Kidney tubule cell (primary cell): ENCODE results near the gene TCN2.
A peak's percentile ranks its signal among the peaks of the same experiment; 100 is the strongest.
"Not testable (repeated sequence)": the region's sequence is repeated elsewhere in the genome, so short reads cannot be mapped to it uniquely, and the experiment has no call there.

ENCODE experiments used
- DNase-seq: peaks from one replicate; pipeline ENCODE4 v3.0.0-alpha.2; 2018; ENCODE audit warnings: low spot score

The TCN2 gene

DNA sequence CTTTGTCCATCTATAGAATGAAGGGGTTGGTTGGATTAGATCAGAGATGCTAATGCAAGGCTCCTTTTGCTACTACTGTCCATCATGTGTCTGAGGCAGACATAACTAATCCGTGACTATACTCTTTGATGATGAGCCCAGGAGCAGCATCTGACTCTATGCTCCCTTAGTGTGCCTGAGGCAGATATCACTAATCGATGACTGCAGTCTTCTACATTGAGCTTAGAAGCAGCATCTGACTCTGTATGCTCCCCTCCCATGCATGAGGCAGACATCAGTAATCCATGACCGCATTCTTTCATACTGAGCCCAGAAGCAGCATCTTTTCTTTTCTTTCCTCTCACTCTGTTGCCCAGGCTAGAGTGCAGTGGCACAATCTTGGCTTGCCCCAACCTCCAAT, 4.2 kb downstream of the TCN2 start:
- peak; percentile 20 for DNase-seq

DNA sequence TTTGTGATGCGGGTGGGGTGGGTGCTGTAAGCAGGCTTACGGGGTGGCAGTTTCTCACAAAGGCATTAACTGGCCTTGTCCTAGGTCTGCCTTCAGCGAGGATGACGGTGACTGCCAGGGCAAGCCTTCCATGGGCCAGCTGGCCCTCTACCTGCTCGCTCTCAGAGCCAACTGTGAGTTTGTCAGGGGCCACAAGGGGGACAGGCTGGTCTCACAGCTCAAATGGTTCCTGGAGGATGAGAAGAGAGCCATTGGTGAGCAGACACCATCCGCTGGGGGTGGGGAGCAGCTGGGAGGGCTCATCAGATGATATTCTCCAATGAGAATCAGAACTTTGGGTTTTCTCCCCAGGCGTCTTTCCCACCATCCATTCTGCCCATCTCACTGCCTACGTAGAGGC, 5.8 kb downstream of the TCN2 start:
- DNase-seq = no peak

DNA sequence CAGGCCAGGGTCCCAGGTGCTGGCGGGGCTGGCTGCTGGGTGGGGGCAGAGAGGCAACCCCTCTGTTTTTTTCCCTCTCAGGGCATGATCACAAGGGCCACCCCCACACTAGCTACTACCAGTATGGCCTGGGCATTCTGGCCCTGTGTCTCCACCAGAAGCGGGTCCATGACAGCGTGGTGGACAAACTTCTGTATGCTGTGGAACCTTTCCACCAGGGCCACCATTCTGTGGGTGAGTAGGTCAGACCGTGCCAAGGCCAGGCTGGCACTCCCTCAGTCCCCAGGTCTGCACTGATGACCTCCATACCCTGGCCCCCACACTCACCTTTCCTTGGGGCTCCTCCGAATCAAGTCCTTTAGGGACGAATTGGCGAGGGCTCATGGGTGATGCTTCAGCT, 7.3 kb downstream of the TCN2 start:
- no peak for DNase-seq

DNA sequence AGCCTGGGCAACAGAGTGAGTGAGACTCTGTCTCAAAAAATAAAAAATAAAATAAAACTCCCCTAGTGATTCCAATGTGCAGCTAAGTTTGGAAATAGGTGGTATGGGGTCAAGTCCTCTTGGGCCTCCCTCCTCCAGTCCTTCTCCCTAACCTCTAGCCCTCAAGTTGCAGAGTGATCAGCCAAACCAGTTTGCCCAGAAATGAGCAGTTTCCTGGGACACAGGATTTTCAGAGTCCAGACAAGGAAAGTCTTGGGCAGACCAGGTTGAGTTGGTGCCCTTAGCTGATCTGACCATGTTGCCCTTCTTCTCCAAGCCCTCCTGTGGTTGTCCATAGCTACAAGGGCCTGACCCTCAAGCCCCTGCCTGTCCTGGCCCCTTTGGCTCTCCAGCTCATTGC, 7.9 kb downstream of the TCN2 start:
- DNase-seq = no peak

DNA sequence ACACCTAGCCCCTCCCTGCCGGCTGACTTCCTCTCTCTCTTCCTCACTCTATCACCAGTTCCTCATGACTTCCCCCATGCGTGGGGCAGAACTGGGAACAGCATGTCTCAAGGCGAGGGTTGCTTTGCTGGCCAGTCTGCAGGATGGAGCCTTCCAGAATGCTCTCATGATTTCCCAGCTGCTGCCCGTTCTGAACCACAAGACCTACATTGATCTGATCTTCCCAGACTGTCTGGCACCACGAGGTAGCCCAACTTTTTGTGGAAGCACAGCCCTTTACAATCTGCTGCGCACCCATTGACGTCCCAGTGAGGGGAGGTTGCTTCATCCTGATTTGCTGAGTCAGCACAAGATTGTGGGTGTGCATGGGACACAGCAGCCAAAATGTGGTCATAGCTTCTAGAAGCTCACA, 8.6 kb downstream of the TCN2 start:
- no peak for DNase-seq

DNA sequence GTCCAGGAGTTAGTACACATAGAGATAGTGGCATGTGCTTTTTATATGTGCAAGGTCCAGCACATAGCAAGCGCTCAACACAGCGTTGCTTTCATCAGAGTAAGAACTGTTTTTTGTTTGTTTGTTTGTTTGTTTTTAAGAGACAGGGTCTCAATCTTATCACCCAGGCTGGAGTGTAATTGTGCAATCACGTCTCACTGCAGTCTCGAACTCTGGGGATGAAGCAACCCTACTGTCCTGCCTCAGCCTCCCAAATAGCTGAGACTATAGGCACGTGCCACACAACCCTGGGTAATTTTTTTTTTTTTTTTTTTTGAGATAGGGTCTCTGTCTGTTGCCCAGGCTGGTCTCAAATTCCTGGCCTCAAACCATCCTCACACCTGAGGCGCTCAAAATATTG, 10.8 kb downstream of the TCN2 start:
- DNase-seq = no peak

DNA sequence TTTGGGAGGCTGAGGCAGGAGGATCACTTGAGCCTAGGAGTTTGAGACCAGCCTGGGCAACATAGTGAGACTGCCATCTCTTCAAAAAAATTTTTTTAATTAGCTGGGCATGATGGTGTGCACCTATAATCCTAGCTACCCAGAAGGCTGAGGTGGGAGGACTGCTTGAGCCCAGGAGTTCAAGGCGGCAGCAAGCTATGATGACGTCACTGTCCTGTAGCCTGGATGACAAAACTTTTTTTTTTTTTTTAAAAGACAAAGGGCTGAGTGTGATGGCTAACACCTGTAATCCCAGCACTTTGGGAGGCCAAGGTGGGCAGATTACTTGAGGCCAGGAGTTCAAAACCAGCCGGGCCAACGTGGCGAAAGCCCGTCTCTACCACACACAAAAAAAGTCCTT, 12.9 kb downstream of the TCN2 start:
- DNase-seq = not testable (repeated sequence)

DNA sequence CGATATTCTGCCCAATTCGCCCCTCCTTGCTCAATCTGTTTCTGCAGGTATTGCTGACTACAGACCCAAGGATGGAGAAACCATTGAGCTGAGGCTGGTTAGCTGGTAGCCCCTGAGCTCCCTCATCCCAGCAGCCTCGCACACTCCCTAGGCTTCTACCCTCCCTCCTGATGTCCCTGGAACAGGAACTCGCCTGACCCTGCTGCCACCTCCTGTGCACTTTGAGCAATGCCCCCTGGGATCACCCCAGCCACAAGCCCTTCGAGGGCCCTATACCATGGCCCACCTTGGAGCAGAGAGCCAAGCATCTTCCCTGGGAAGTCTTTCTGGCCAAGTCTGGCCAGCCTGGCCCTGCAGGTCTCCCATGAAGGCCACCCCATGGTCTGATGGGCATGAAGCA, 19.4 kb downstream of the TCN2 start:
- DNase-seq = no peak

DNA sequence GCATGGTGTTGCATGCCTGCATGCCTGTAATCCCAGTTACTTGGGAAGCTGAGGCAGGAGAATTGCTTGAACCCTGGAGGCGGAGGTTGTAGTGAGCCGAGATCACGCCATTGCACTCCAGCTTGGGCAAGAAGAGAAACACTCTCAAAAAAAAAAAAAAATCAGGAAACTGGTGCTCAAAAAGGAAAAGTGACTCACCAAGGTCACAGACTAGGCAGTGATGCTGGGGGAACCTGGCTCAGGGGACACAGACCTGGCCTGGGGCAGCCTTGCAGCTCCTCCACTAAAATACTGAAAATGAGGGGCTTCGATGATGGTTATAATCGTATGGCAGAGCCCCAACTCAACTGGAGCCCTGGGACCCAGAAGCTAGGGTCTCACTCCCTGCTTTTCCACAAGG, 20.5 kb downstream of the TCN2 start:
- no peak for DNase-seq

DNA sequence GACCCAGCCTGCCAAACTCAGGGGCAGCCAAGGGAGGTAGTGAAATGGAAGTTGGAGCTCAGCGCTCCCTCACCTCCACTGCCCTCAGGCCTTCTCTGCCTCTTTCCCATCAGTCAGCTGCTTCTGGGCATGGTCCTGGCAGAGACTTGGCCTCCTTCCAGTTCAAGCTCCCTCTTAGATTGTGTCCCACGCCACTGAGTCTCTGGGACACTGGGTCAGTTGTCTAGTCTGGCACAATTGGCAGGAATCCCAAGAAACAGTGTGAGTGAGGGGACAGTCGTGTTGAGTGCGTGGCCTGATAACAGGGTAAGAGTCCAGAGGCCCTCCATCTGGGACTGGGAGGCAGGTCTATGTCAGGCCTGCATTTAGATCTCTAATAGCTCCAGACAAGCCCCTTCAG, 21.5 kb downstream of the TCN2 start:
- no peak for DNase-seq

DNA sequence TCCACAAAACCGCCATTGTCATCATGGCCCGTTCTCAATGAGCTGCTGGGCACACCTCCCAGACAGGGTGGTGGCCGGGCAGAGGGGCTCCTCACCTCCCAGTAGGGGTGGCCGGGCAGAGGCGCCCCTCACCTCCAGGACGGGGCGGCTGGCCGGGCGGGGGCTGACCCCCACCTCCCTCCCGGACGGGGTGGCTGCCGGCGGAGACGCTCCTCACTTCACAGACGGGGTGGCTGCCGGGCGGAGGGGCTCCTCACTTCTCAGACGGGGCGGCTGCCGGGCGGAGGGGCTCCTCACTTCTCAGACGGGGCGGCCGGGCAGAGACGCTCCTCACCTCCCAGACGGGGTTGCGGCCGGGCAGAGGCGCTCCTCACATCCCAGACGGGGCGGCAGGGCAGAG, 24.5 kb downstream of the TCN2 start:
- not testable (repeated sequence) for DNase-seq

DNA sequence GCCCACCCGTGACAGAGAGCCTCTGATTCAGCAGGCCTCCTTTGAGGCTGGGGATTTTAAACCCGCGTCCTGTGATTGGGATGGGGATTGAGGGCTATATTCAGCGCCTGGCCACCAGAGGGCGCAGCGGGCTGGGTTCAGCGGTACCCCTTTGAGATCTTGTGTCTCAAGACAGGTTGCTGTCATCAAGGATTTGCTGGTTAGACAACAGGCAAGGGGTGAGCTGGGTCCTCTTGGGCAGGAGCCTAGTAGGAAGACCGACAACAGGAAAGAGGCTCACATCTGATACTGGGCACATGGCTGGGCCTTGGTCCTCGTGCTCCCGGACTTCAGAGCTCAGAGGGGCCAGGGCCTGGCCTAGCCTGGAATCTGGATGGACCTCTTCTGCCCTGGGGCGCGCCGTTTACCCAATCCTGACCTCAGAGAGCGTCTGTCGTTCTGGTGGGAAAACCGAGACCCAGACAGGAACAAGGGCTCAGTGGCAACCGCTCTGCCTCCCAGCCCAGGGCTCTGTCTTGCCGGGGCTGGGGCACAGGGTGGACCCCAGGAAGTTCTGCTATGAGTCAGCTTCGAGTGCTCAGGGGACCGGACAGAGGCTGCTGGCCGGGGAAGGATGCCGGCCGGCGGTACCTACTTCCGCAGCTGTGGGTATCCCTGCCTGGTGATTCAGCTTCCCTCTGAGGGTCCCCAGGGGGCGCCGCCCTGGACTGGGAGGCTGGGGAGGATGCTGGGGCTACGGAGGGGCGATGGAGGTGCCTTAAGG, 27.7 kb downstream of the TCN2 start:
- peak; percentile 91 for DNase-seq

DNA sequence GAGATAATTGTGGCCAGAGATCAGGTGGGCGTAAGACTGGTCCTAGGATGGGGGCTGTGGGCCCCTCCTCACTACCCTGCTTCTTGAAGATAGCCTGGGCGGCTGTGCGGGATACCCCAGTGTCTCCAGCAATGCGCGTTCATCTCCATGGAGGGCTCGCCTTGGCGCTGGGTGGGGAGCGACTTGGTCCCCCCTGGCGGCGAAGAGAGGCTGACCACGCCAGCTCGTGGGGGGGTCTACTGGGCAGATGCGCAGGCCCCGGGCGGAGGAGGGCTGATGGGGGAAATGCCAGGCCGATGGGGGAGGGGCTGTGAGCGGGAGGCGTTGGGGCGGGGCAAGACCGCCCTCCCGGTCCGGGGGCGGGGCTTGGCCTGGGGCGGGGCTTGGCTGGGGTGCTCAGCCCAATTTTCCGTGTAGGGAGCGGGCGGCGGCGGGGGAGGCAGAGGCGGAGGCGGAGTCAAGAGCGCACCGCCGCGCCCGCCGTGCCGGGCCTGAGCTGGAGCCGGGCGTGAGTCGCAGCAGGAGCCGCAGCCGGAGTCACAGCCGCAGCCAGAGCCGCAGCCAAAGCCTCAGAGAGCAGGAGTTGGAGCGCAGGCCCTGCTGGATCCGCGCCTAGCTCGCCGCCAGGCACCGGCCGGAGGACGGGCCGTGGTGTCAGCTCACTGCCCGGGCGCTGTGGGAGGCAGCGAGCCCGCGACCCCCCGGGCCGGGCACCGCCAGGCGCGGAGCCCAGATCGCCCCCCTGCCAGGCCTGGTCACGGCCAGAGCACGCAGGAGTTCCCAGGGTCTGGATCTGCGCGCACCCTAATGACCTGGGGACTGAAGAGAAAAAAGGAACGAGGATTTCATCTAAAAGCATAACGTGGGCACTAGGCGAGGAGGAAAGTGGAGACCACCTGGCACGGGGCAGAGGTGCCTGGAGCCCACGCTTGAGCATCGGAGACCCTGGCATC, 28.6 kb downstream of the TCN2 start, which contains the start of gene SLC35E4:
Gene SLC35E4, plus strand, starts transcription at position 509 of the 953 bp plus-strand sequence. CDS start 670 bp downstream, outside the sequence.
- peak; percentile 91 for DNase-seq

DNA sequence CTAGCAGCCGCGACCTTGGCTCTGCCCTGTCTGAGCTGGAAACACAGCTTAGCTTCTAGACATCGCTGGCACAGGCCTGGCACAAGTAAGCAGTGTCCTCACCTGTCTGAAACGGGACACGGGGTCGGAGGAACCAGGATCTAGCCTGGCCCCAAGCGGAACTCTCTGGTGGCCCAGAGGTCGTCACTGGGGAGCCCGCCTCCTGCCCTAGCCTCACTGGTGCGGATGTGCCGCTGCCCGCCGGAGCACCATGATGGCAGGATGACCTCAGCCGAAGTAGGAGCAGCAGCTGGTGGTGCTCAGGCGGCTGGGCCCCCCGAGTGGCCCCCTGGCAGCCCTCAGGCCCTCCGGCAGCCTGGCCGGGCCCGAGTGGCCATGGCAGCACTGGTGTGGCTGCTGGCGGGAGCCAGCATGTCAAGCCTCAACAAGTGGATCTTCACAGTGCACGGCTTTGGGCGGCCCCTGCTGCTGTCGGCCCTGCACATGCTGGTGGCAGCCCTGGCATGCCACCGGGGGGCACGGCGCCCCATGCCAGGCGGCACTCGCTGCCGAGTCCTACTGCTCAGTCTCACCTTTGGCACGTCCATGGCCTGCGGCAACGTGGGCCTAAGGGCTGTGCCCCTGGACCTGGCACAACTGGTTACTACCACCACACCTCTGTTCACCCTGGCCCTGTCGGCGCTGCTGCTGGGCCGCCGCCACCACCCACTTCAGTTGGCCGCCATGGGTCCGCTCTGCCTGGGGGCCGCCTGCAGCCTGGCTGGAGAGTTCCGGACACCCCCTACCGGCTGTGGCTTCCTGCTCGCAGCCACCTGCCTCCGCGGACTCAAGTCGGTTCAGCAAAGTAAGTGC, 29.5 kb downstream of the TCN2 start:
- peak; percentile 23 for DNase-seq

DNA sequence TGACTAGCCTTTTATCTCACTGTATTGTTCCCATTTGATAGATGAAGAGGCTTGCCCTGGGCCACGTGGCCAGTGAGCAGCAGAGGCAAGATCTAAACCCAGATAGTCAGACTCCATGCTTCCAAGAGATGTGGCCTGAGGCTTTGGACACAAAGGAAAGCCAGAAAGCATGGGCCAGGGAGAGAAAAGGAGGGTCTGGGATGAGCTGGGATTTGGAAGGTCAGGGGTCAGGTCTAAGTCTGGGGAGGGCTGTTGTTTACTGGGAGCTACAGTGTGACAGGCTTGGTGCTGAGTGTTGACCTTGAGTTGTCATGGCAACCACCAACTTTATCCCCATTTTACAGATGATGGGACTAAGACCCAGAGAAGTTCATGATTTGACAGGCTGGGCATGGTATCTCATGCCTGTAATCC, 30.7 kb downstream of the TCN2 start:
- DNase-seq = no peak

DNA sequence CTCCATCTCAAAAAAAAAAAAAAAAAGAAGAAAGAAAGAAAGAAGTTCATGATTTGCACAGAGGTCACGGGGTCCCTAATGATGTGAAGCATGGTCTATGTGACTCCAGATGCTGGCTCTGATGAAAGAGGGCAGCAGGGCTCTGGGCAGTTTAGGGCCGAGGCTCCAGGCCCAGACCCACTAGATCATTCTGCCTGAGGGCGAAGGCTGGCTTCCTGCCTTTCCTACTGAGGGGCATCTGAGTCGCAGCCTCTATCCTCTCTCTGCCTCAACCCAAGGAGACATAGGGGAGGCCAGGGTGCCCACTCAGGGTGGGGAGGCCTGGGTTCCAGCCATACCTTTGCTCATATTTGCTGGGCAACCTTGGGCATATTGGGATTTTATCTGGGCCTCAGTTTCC, 33.4 kb downstream of the TCN2 start:
- DNase-seq = no peak

DNA sequence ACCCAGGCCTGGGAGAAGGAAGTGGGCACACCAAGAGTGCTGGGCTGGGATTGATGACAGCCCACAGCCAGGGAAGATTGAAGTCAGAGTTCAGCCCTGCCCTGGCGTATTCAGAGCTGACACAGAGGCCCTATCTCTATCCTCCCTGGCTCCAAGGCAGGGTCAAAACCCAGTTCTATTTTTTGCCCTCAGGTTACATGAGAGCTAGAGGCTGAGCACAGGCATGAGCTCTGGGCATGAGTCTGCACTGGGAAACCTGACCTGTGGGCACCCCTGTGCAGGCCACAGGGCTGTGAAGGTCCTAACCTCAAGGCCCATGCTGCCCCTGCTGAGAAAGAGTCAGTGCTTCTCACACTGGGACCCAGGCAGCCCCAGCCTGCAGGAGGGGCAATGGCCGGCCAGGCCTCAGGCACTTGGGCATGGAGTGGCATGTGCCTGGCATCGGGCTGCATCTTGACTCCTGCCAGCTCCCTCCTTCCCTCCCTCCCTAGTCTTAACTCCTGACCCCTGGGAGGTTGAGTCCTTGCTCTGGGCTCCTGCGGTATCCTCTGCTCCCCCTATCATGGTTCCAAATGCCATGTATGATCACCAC, 34.0 kb downstream of the TCN2 start:
- no peak for DNase-seq

DNA sequence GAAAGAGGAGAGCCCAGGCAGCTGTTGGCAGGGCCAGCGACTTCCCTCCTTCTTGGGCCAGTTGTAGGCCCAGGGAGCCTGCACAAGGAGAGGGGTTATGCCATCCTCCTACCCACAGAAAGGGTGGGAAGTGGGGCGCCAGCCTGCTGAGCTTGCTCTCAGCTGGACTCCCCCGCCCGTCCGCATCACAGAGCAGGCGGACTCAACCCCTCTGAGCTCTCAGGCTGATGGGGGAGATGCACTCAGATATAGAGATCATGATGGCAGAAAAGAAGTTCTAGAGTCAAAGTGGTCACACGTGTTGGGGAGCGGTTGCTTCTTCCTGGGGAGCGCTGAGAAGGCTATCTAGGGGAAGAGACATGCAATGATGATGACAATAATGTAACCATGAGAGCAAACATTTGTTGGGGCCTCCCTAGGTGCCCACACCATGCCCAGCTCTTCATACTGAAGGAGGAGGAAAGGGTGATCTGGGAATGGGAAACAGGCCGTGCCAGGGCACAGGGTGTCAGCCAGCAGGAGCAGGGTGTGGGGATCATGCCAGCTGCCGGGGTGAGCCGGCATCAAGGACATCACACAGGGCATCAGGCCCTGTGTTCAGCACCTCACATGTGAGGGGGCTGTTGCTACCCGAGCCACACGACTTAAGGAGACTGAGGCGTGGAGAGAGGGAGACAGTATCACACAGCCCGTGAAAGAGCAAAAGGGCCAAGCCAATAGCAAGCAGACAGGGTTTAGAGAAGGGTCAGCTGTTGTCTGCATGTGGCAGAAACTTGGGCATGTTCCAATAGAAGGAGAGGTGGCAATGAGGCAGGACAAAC, 36.3 kb downstream of the TCN2 start:
- DNase-seq = no peak

DNA sequence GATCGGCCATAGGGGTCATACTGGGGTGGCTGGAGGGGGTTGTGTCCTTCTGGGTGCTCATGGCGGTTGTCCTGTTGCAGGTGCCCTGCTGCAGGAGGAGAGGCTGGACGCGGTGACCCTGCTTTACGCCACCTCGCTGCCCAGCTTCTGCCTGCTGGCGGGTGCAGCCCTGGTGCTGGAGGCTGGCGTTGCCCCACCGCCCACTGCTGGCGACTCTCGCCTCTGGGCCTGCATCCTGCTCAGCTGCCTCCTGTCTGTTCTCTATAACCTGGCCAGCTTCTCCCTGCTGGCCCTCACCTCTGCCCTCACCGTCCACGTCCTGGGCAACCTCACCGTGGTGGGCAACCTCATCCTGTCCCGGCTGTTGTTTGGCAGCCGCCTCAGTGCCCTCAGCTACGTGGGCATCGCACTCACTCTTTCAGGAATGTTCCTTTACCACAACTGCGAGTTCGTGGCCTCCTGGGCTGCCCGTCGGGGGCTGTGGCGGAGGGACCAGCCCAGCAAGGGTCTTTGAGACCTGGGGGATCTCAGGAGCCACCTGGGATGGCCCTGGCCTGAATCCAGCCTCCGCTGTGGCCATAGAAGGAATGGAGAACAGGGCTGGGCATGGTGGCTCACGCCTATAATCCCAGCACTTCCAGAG, 39.7 kb downstream of the TCN2 start:
- DNase-seq = no peak

DNA sequence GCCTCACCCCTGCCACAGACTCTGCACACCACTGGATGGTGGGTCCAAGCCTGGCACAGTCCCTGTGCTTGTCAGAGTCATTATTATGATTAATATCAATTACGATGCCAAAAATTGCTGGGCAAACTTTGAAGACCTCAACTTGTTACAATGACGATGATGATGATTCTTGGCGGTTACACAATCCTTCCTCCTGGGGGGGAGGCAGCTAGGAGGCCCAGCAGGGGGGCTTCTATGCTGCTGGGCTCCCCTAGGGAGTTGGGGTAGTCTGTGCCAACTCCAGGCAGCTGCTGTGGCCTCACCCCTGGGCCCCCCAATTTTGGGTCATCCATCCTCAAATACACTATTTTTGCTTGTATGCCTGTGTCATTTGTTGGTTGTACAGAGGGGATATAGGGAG, 40.6 kb downstream of the TCN2 start:
- no peak for DNase-seq
